GM20431 (cell line): ENCODE measurements around the gene RMI2.

Source experiments
- in situ Hi-C: fragments of 300-500 bp; cut with MseI, MboI; formaldehyde crosslinking; loops from one replicate; pipeline ENCODE4 v1.15.0; 2020; ENCODE audit warnings: low sequenced_read_pairs; ENCODE audit not compliant: unreplicated experiment

Gene RMI2

GRCh38 chr16:11309895-11310633 lies 35.2 kb upstream of the RMI2 start:
- in situ Hi-C loops = no loop called here

DNA sequence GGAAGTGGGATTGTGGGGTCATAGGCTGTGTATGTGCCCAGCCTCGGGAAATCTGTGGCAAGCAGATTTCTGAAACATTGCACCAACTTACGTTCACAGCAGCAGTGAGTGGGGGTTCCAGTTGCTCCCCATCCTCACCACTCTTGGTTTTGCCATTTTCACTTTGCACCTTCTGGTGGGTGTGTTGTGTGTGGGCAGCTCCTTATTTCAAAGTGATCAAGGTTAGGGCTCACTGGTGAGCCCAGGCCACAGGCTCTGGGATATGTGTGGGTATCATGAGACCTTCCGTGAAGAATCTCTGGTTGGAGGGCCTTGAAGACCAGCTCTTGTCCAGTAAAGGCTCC lies 34.7 kb upstream of the RMI2 start:
- in situ Hi-C loops = no loop called here

- in situ Hi-C loops = no loop called here
Observed at GRCh38 chr16:11310997-11311561, 34.2 kb upstream of the RMI2 start.

- in situ Hi-C loops = no loop called here
Observed at GRCh38 chr16:11312718-11313492, 32.4 kb upstream of the RMI2 start.

GRCh38 chr16:11313493-11314308 lies 31.6 kb upstream of the RMI2 start:
- in situ Hi-C loops = no loop called here

DNA sequence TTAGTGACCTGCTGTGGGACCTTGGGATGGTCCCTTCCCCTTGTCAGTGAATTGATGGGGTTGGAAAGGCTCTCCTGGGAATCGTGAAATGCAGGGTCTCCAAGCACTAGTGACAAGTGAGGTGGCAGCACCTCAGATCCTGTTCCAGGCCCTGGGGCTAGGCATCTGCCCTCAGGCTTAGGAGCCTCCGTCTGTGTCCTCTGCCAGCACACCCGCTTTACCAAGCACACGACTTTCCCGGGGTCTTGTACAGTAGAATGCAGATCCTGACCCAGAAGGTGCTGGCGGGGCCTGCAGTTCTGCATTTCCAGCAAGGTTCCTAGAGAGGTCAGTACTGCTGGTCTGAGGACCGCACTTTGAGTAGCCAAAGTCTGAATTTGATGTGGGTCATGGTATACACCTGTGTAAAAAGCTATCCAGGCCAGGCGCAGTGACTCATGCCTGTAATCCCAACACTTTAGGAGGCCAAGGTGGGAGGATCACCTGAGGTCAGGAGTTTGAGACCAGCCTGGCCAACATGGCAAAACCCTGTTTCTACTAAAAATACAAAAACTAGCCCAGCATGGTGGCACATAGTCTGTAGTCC lies 30.9 kb upstream of the RMI2 start:
- in situ Hi-C loops = no loop called here

GRCh38 chr16:11315510-11315909 lies 29.7 kb upstream of the RMI2 start:
- in situ Hi-C loops = no loop called here

DNA sequence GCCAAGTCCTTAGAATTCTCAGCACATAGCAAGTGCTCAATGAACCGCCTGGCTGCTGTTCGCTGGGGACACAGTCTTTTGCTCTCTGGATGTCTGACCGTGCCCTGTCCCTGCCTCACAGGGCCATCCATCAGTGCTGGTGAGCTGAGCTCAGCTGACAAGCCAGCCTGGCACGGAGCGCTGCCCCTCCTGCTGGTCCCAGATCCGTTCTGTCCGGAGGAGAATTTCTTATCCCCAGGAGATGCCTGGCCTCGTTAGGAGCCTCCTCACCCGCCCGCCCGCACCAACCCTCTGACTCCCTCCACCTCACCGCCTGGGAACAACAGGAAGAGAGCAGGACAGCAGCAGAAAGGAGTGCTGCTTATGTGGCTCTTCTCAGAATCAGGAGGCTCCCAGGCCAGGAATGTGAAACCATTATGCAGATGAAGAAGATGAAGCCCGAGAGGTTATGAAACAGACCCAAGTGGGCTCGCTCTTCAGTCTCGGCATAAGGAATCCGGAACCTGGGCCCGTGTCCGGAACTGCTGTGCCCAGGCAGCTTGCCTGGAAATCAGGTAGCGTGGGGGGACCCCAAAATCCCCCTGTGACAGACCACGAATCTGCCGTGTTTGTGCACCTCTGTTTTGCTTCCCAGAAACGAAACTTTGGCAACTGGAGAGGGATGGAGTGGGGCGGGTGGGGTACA lies 28.8 kb upstream of the RMI2 start:
- in situ Hi-C loops = no loop called here

GRCh38 chr16:11318817-11319216 lies 26.4 kb upstream of the RMI2 start:
- in situ Hi-C loops = no loop called here

- in situ Hi-C loops = no loop called here
Observed at GRCh38 chr16:11319529-11320146, 25.6 kb upstream of the RMI2 start.

- in situ Hi-C loops = no loop called here
Observed at GRCh38 chr16:11320170-11320569, 25.1 kb upstream of the RMI2 start.

GRCh38 chr16:11321662-11322061 lies 23.6 kb upstream of the RMI2 start:
- in situ Hi-C loops = no loop called here

DNA sequence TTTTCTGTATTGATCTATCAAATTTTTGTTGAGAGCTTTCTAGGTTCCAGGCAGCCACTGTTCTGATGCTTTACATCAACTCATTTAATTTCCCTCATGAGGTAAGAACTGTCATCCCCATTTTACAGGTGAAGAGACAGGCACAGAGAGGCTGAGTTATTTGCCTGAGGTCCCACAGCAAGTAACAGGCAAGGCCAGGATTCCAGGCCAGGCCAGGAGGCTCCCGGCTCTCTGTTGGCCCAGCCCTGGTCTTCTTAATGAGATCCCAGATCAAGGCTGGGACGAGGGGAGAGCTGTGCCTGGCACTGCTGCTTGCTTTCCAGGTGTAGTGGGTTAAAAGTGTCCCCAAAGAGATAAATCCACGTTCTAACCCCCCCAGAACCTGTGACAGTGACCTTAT lies 22.4 kb upstream of the RMI2 start:
- in situ Hi-C loops = no loop called here

DNA sequence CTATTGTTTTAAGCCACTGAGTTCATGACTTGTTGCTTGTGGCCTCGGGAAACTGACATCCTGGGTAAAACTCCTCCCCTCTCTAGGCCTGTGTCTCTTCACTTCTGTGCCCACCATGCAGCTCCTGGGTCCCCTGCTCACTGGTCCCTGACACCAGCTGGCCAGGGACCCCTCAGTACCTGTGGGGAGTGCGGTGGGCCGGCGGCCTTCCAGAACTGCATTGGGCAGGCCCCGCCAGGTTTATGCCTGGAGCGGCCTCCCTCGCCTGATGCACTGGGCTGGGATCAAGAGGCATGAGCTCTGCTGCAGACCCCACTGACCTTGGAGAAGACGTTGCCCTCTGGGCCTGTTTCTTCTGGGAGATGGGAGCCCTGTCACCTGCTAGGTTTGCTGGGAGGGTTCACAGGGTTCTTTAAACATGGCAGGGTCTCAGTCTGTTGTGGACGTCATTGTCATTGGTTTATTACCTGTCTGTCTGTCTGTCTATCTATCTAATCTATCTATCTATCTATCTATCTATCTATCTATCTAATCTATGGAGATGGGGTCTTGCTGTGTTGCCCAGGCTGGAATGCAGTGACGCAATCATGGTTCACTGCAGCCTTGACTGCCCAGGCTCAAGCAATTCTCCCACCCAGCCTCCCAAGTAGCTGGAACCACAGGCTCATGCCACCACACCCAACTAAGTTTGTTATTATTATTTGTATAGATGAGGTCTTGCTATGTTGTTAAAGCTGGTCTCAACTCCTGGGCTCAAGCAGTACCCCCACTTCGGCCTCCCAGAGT lies 21.5 kb upstream of the RMI2 start:
- in situ Hi-C loops = no loop called here

DNA sequence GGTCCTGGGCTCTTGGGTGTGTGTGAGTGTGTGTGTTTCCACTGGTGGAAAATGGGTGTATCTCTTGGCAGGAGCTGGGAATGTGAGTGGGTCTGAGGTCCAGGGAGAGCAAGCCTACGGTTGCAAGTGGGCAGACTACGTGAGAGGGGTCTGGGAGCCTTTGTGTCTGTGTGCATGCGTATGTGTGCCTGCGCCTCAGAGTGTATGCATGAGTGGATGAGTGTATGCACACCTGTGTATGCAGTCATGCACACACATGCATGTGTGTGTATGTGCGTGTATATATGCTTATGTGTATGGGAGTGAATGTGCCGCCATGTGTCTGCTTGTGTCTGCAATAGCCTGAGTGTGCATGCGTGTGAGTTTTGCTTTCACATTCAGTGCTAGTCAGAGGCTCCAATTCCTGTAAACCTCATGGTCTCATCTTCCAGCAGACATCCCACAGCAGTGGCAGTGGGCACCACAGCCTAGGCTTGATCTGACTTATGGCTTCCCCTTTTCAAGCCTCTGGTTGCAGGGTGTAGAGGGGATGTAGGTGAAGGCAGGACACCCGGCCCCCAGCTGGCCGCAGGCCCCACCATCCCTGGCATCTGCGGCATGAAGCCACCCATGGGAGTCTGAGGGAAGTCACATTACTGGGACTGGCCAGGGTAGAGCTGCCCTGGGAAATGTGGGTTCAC lies 19.7 kb upstream of the RMI2 start:
- in situ Hi-C loops = no loop called here

DNA sequence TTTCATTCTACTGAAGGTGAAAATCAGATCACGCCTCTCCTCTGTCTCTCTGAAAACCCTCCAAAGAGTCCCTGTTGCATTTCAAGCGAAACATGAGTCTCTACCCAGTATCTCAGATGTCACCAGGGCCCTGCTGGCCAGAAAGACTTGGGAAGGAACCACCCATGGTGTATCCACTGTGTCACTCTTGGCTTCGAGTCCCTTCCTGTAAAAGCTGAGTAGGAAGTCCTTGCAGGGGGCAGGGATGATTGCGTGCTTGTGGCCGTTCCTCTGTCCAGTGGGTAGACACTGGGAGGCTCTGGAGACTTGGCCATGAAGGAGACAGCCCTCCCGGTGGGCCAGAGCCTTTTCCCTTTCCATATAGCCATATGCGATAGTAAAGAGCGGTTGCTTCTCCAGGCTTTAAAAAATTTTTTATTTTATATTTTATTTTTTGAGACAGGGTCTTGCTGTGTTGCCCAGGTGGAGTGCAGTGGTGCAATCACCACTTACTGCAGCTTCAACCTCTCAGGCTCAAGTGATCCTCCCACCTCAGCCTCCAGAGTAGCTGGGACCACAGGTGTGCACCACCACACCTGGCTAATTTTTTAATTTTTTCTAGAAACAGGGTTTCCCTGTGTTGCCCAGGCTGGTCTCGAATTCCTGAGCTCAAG lies 19.0 kb upstream of the RMI2 start:
- in situ Hi-C loops = no loop called here

- in situ Hi-C loops = no loop called here
Observed at GRCh38 chr16:11326737-11327276, 18.5 kb upstream of the RMI2 start.
